Mammary epithelial cell (primary cell): ENCODE data around the gene GPR68.

Experiments
- CTCF ChIP-seq, 2 donors: IDR thresholded peaks in 1 of 2; conservative IDR thresholded peaks in 1 of 2; 2 replicates each; pipeline ENCODE4 v1.5.1; 2011 to 2012; ENCODE audit warnings: inconsistent platforms in 2 of 2, low read length in 2 of 2, mild to moderate bottlenecking in 2 of 2, control low read depth in 1 of 2, low read depth in 1 of 2; ENCODE audit not compliant: insufficient read depth in 1 of 2; ENCODE audit errors: extremely low read depth in 1 of 2
- EZH2 ChIP-seq: IDR thresholded peaks from 2 replicates; pipeline ENCODE4 v1.6.1; 2012; ENCODE audit warnings: low read length, inconsistent platforms, borderline replicate concordance

- TF ChIP-seq EZH2 (no peak), CTCF (conservative IDR thresholded peaks at IDR 0.05 in 1 of 2, IDR thresholded peaks at IDR 0.05 in 1 of 2; ENCODE audit: extremely low read depth in 1 of 2, insufficient read depth in 1 of 2, low read depth in 1 of 2, low read length in 2 of 2) (no peak)
Observed at GRCh38 chr14:91207008-91207407, 37.5 kb downstream of the GPR68 start.
